Activated T-helper 9 cell treated with anti-CD3 and anti-CD28 coated beads, Interleukin-2, amount 50 U/mL, for 16 hours (primary cell): Measurements from ENCODE around the gene GALR2.
"Not testable (repeated sequence)": the region's sequence is repeated elsewhere in the genome, so short reads cannot be mapped to it uniquely, and the experiment has no call there.

ENCODE experiments used
- DNase-seq: peaks from one replicate; pipeline ENCODE4 v3.0.0-alpha.2; 2020; ENCODE audit warnings: low read depth

The GALR2 gene

GRCh38 chr17:76050538-76051467, 23.8 kb upstream of the GALR2 start:
- no peak for DNase-seq

- DNase-seq, result no peak
Measured at GRCh38 chr17:76051561-76051960, 23.0 kb upstream of the GALR2 start.

GRCh38 chr17:76053246-76054111, 21.1 kb upstream of the GALR2 start:
- no peak for DNase-seq

GRCh38 chr17:76054112-76054476, 20.5 kb upstream of the GALR2 start:
- no peak for DNase-seq

- no peak for DNase-seq
Measured at GRCh38 chr17:76056882-76057281, 17.7 kb upstream of the GALR2 start.

GRCh38 chr17:76058264-76058663, 16.3 kb upstream of the GALR2 start:
- not testable (repeated sequence) for DNase-seq

- peak; percentile 45 for DNase-seq
Measured at GRCh38 chr17:76063875-76064546, 10.6 kb upstream of the GALR2 start.

- DNase-seq, result no peak
Measured at GRCh38 chr17:76065775-76066174, 8.8 kb upstream of the GALR2 start.

- peak; percentile 21 for DNase-seq
Measured at GRCh38 chr17:76071531-76072147, 2.9 kb upstream of the GALR2 start.

GRCh38 chr17:76072148-76072858, 2.3 kb upstream of the GALR2 start, which contains the start of gene SRP68:
TSS of gene SRP68 (minus strand) at chr17:76072517. CDS start at chr17:76072491, 26 bp downstream.
- peak; percentile 76 for DNase-seq

GRCh38 chr17:76075364-76076145, 974 bp downstream of the GALR2 start:
- no peak for DNase-seq

GRCh38 chr17:76076146-76076764, 1.7 kb downstream of the GALR2 start:
- no peak for DNase-seq

GRCh38 chr17:76076765-76077583, 2.4 kb downstream of the GALR2 start:
- DNase-seq, result peak; percentile 13

- no peak for DNase-seq
Measured at GRCh38 chr17:76077584-76078110, 3.1 kb downstream of the GALR2 start.

GRCh38 chr17:76078370-76078769, 3.8 kb downstream of the GALR2 start:
- not testable (repeated sequence) for DNase-seq

GRCh38 chr17:76078860-76079534, 4.4 kb downstream of the GALR2 start, which contains the start of gene ZACN:
TSS of gene ZACN (plus strand) at chr17:76079182. CDS start at chr17:76079265, 83 bp downstream.
- DNase-seq, result no peak

- DNase-seq, result no peak
Measured at GRCh38 chr17:76079535-76079955, 5.0 kb downstream of the GALR2 start.
